GM19452 (cell line): ENCODE data around the gene HSPB9.

Experiments used
- ATAC-seq: cut with Tn5 transposase; IDR thresholded peaks from one replicate; pipeline ENCODE4 v1.9.1; 2021; ENCODE audit not compliant: unreplicated experiment

HSPB9 gene

DNA sequence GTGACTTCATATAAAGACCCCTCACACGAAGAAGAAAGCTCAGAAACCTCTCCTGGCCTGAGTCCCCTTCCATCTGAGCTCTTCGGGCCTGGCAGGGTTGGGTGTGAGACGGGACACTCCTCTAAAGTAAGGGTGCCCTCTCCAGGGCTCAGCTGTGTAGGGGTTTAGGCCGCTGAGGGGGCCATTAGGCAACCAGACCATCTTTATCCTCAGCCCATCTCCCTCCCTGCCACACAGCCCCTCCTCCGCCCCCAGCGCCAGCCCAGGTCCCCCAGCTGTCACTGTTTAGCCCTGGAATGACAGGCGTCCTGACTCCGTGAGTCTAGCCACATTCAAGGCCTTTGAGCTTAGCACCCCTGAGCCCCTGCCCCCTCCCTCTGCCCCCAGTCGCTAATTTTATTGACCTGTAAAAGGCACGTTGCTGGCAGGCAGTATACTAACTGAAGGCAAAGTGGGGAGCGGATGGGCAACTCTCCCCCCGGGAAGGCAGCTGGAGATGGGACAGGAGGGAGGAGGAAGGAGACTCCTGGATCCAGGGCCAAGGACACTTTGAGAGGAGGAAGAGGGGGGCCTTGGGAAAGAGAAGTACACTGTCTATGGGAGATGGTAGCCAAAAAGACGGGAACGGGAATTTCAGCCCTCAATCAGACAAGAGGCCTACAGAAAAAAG is 23.7 kb upstream of the HSPB9 start:
- ATAC-seq, result no peak

DNA sequence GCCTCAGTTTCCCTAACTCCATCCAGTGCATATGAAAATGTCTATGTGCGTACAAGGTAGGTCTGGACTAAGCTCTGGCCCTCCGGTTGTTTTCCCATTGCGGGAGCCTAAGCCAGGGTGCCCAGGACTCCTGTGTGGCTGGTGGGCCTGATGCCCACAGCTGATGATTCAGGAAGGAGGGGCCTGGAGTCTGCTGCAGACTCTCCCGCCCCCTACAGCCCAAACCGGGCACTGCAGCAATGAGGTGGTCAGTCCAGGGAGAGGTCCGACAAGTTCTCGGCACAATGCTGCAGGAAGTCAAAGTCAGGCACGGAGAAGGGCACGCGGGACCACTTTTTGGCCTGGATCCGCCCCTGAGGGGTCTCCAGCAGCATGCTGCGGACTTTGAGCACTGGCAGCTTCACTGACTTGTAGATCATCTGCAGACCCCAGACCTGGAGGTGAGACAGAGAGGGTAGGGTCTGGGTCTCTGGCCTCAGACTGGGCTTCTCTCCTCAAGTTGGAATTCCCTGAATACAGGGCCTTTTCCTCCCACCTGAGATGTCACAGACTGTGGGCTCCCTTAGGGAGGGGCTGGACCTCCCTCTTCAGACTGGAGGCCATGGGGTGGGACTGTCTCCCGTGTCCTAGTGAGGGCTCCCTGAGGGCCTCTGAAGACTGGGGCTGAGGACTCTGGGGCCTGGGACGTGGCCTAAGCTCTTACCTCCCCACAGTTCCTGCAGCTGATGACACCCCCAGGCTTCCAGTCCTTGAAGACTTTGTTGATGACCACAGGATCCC is 20.9 kb upstream of the HSPB9 start:
- ATAC-seq, result no peak

DNA sequence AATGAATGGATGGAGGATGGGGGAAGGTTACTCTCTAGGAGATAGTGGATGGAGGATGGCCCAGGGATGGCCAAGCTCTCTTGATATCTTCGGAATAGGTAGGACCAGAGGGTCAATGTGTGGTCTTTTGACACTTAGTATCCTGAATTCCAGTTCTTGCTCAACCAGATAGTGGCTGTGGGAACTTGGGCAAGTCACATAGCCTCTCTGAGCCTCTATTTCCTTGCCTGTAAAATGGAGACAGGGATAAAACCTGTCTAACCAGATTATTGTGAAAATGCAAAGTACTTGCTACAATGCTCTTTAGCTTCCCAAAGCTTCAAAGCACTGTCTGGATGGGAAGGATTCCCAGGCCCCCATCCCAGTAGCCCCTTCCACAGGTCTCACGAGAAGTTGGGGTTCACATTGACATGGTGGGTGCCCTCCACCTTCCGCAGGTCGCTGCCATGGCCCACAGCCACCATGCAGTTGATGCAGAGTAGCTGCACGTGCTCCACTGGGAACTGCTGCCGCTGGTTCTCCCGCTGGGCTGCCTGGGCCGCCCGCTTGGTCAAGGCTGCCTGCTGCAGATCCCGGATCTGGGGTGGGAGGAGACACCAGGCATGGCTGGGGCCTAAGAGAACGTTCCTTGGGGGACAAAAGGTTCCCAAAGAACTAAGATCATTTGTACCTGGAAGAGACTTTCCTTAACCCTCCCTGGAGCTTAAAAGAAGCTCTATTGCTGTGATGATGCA is 19.2 kb upstream of the HSPB9 start:
- no peak for ATAC-seq

DNA sequence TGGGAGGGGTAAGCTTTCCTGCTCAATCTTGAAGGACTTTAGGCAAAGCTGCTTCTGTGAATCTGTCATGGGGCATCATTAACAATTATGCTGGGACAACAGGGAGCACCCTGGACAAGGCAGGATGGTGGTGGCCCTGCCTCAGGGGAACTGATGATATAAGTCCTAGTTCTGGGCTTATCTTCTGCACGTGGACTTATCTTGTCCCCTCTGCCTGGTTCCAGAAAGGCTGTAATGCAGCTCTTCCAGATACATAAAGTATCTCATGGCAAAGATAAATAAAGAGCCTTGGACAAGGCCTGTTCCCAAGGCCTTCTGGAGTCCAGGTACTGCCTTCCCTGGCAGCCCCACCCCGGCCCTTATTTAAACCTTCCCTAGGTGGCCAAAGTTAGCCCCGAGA is 18.3 kb upstream of the HSPB9 start:
- no peak for ATAC-seq

DNA sequence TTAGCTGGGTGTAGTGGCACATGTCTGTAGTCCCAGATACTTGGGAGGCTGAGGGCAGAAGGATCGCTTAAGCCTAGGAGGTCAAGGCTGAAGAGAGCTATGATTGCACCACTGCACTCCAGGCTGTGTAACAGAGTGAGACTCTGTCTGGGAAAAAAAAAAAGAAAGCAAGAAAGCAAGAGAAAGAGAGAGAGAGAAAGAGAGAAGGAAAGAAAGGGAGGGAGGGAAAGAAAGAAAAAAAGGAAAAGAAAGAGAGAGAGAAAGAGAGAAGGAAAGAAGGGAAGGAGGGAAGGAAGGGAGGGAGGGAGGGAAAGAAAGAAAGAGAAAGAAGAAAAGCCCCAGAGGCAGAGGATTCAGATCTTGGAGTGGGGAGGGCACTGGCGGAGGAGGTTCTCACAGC is 16.6 kb upstream of the HSPB9 start:
- no peak for ATAC-seq

DNA sequence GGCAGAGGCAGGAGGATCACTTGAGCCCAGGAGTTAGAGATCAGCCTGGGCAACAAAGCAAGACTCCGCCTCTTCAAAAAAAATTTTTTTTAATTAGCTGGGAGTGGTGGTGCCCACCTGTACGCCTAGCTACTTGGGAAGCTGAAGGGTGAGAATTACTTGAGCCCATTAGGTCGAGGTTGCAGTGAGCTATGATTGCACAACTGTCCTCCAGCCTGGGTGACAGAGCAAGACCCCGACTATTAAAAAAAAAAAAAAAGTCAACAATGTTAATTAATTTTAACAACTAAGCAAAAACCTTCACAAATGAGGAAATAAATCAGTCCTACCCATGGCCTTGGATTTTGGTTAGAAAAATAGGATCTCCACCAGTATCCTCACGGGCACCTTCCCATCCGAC is 15.5 kb upstream of the HSPB9 start:
- ATAC-seq, result no peak

DNA sequence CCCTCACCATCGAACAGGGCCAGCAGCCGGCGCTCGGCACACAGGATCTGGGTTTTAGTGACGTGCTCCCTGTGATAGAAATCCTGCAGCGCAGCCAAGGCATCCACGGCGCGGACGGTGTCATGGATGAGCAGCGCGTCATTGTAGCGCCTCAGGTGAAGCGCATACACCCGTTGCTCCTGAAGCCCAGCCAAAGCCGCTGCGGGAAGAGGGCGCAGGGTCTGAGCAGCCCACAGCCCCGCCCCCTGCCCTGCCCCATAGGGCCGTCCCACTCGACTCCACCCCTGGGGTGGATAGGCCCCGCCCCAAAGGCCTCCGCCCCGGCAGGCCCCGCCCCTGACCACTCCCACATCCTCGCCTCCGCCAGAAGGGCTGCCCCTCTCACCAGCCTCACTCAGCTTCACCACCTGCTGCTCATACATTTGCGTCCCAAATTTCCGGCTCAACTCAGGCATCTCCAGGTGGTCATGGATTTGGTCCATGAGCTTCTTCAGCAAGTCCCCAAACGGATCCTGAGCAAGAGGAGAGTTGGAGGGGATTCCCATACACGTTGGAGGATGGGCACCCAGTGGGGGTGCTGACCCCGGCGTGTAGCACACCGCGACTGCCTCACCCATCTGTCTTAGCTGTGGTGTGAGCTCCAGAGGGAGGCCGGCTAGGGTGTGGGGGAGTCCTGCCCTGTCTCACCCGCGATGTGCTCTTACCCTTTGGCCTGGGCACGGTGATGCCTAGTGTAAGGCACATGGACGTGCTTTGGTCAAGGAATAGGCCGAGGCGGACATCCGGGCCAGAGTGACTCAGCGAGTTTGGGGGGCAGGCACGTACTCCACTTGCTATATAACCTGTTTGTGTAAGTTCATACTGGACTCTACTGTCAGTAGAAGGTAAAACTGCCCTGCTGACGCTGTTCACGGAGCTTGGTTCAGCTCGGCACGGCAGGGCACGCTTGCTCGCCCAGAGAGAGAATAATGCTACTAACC is 14.7 kb upstream of the HSPB9 start:
- peak; percentile 66 for ATAC-seq

DNA sequence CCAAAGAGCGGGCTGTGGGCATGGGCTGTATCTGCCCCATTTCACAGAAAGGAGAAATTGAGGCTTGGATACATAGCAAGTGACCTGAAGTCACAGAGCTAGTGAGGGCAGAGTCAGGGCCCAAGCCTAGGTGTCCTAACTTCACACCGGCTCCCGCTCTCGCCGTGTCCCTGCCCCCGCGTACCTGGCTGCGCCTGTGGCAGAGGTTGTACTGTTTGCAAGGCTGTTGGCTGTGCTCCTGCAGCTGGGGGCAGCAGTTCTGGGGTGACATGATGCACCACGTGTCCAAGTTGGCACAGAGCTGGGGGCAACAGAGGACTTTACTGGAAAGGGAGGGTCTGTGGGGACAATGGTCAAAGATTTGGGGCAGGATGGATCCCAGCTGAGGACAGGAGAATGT is 13.5 kb upstream of the HSPB9 start:
- ATAC-seq, result no peak

DNA sequence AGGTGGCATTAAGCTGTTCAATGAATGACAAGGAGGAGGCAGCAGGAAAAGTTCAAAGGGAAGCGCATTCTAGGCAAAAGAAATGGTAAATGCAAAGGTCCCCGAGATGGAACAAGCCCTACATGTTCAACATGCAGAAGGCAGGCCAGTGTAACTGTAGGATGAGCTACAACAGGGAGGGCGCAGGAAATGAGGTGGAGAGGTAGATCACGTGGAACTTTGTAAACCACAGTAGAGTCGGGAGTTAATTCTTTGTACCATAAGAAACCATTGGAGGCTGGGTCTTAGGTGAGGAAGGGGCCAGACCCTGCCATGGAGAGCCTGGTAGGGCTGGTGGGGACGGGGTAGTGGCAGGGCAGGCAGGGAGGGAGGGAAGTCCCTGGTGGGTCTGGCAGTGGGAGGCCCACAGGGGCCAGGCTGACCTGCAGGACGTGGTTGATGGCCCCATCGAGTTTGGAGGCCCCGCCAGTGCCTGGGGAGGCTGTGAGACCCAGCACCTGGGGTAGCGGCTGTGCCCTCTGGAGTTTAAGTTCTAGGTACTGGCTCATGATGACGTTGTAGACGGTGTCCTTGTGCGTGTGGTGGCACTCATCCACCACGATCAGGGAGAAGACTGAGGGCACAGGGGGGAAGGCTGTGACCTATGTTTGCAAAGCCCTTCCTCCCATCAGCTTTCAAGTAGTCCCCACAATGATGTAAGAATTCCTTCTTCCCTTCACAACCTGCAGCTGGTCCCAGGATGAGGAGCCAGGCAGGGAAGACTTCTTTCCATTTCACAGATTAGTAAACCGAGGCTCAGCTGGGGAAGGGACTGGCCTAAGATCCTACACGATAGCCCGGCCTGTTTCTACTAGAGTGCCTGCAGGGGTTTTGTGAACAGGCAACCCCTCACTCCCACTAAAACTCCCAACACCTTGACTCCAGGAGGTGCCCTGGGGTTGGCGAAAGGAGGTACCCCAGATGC is 12.0 kb upstream of the HSPB9 start:
- ATAC-seq, result no peak

DNA sequence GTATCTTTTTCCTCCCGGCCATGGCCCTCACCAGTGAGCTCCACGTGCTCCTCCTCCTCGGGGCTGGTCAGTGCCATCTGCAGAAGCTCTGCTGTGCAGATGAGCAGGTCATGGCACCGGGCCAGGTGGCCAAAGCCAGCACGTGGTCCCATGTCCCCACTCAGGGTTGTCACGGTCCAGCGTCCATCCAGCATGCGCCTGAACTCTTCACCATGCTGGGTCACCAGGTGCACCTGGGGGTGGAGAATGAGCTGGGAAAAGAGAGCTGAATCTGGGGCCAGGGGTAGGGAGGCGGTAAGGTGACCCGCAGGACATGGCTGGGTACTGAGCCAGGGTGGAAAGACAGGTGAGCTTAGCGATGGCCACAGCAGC is 11.4 kb upstream of the HSPB9 start:
- ATAC-seq, result no peak

DNA sequence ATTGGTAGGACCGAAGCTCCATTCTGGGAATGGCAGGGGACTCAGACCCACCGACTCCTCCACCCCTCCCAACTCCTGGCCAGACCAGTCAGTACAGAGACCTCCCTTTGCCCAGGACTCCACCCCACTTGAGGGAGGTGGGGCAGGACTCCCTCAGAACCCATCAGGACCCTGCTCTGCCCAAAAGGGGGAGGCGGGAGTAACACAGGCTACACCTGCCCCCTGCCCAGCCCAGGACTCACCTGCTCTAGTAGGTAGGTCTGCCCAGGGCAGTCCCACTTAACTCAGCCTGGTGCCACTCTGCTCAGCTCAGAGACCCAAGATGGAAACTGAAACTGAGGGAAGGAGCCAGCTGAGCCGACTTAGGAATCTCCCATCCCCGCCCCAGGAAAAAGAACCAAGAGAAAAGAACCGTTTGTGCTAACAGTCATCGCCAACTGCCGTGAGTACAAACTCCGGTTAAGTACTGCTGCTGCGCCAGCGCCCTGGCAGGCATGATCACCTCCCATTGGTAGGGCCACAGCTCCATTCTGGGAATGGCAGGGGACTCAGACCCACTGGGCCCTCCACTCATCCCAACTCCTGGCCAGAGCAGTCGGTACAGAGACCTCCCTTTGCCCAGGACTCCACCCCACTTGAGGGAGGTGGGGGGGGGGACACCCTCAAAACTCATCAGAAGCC is 10.6 kb upstream of the HSPB9 start:
- ATAC-seq, result no peak

DNA sequence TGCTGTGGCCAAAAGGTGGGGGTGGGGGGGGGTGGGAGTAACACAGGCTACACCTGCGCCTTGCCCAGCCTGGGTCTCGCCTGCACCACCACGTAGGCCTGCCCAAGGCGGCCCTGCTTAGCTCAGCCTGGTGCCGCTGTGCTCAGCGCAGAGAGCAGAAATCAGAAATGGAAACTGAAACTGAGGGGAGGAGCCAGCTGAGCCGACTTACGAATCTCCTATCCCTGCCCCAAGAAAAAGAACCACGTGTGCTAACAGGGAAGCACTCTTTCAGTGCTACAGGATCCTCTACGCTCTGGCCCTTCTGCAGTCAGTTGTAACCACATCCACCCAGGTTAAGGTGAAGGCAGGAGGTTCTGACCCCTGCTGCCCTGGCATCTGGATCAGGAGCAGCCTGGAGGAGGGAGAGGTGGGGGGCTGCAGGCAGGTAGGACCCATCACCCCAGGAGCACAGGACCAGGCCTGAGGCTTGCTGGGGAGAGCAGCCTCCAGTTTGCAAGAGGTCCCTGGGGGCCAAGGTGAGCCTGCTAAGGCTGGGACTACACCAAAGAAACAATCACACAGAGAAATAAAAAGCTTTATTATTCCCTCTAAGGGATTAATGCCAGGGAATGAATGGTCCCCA is 9.9 kb upstream of the HSPB9 start, which contains the start of gene DHX58:
Gene DHX58, minus strand, starts transcription at position 163 of the 625 bp plus-strand sequence. CDS start 822 bp downstream, outside the sequence.
- ATAC-seq, result peak; percentile 69

DNA sequence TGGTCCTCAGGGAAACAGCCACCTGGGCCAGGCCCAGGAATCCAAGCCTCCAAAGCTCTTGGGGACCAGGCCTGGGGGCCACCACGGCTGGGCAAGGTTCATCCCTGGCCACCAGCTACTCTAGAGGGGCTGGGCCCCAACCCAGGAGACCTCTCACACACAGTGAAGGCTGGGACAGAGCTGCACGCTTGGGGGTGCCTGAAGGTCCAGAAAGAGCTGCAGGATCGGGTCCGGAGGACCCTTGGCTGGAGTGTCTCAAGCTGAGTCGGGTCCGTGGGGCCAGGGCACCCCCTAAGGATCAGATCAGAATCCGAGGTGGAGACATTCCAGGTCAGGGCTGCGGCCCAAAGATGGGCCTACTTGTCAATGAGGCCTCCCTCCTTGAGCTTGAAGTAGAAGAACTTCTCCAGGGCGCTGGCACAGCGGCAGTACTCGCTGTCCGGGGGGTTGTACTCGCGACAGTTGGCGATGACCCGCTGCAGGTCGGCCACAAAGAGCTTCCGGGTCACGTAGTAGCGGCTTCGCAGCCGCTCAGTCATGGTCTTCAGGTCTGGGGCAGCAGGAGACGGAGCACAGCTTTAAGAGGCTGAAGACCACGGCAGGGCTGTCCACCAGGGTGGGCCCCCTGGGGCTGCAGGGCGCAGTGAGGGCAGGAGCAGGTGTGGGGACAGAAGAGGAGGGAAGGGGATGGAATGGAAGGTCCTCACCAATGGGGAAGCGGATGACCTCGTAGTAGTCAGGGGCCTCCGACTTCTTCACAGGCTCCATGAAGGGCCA is 9.1 kb upstream of the HSPB9 start:
- no peak for ATAC-seq

DNA sequence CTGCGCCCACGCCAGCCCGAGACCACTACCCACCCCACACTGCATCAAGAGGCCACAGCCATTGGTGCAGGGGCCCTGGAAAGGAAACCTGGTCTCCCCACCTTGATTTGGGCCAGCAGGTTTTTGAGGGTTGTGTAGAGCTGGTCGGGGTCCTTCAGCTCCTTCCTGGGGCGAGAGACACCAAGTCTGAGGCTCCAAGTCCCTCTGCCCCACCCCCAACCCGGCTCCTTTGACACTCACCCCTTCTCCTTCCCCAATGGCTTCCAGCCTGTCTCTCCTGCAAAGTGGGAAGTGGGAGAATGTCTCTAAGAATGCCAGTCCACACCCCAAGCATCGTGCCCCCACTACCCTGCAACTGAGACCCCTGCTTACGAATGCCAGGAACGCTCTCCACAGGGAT is 8.5 kb upstream of the HSPB9 start:
- no peak for ATAC-seq

DNA sequence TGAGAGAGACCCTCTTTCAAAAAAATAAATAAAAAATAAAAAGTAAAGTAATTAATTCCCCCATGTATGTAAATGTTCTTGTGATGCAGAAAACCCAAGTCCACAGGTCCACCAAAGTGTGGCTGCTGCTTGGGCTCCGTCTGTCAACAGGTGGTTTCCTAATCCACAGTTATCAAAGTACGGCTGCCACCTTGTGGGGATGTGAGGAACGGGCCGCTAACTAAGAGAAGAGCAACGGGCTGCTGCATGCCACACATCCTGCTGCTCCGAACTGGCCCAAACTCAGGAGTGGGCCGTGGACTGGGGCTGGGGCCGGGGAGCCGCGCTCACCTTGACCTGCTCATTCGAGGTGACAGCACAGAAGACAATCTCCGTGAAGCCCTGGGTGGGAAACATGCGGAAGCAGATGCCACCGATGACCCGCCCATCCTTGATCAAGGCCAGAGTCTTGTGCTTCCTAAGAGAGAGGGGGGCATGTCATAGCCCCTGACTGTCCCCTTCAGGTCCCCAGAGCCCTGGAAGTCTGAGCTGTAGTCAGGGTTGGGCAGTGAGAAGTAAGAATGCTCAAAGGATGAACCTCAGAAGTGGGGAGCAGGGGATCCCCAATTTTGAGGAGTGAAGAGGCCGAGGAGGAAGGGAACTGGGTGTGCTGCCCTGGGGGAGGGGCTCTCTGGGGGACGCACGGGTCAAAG is 5.8 kb upstream of the HSPB9 start:
- no peak for ATAC-seq

DNA sequence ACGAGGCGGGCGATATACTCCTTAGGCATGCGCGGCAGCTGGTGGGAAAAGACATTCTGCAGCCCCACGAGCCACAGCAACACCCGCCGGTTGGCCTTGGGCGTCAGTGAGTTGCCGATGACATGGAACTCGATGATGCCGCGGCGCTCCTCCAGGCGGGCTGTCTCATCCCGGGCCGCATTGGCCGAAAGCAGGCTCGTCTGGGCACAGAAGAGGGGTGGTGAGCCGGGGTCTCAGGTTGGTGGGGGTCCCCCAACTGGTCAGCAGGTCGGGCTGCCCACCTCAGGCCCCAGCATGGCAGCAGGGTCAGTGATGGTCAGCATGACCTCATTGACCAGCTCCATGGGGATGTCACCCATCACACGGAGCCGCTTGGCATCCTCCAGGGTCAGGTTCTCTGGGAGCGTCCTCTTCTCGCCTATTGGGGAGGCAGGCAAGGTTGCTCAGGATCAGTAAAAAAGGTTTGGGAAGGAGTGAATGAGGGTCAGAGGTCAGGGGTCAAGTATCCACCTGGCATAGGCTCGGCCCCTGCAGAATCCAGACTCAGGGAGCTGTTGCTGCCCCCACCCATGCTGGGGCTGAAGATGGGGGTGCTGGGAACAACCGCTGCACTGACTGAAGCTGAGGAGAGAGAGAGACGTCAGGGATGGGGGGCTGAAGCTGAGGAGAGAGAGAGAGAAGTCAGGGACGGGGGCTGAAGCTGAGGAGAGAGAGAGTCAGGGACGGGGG is 5.0 kb upstream of the HSPB9 start:
- ATAC-seq, result no peak

DNA sequence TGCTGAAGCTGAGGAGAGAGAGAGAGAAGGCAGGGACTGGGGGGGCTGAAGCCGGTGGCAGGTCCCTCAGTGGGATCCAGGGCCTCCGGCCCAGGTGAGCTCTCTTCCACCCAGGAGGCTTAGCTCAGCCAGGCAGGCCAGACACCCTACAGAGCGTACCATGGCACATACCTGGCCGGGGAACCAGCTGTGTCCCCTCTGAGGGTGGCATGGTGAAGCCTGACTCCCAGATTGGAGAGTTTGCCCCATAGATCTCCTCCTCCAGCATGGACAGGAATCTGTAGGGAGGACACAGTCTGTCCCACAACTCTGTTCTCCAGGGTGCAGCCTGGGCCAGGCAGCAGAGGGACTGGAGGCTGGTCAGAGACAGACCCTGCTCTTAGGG is 4.5 kb upstream of the HSPB9 start:
- ATAC-seq, result no peak
